Loucy (cell line): ENCODE measurements around the gene SARM1.

Experiments used
- H2AFZ ChIP-seq: fragments of 200-600 bp; sonication (generic); 2 replicates; pipeline ENCODE4 v1.6.0; 2016; ENCODE audit warnings: antibody characterized with exemption, mild to moderate bottlenecking, low read length, moderate library complexity
- H3F3A ChIP-seq: fragments of 200-600 bp; 2 replicates; pipeline ENCODE4 v1.6.0; 2016; ENCODE audit warnings: antibody characterized with exemption, low read depth, mild to moderate bottlenecking
- H3K27me3 ChIP-seq: fragments of 200-600 bp; sonication (generic); 2 replicates; pipeline ENCODE4 v1.6.1; 2014; ENCODE audit warnings: low read length, mild to moderate bottlenecking; ENCODE audit not compliant: insufficient read depth, poor library complexity, severe bottlenecking
- H3K36me3 ChIP-seq: fragments of 200-600 bp; sonication (generic); 2 replicates; pipeline ENCODE4 v1.6.1; 2016; ENCODE audit warnings: low read length; ENCODE audit not compliant: insufficient read depth
- H3K4me1 ChIP-seq: fragments of 200-600 bp; sonication (generic); 2 replicates; pipeline ENCODE4 v1.5.1; 2014; ENCODE audit warnings: low read length, mild to moderate bottlenecking; ENCODE audit not compliant: insufficient read depth, poor library complexity, severe bottlenecking
- H3K4me2 ChIP-seq: fragments of 200-600 bp; sonication (generic); 2 replicates; pipeline ENCODE4 v1.6.0; 2014; ENCODE audit warnings: antibody characterized with exemption, low read length, low read depth, mild to moderate bottlenecking; ENCODE audit not compliant: poor library complexity, severe bottlenecking
- H3K4me3 ChIP-seq: fragments of 200-600 bp; sonication (generic); 2 replicates; pipeline ENCODE4 v1.5.1; 2014; ENCODE audit warnings: low read length, mild to moderate bottlenecking, mixed read lengths; ENCODE audit not compliant: poor library complexity, severe bottlenecking
- H3K79me2 ChIP-seq: fragments of 200-600 bp; sonication (generic); 2 replicates; pipeline ENCODE4 v1.6.1; 2014; ENCODE audit warnings: low read length; ENCODE audit not compliant: insufficient read depth
- H3K9ac ChIP-seq: fragments of 200-600 bp; sonication (generic); 2 replicates; pipeline ENCODE4 v1.6.0; 2014; ENCODE audit warnings: mild to moderate bottlenecking, low read depth, low read length, moderate library complexity; ENCODE audit not compliant: poor library complexity, severe bottlenecking
- H3K9me2 ChIP-seq: fragments of 200-600 bp; sonication (generic); replicated peaks from 2 replicates; pipeline ENCODE4 v1.6.1; 2016; ENCODE audit warnings: low read depth, low read length, mixed read lengths
- H3K9me3 ChIP-seq: fragments of 200-600 bp; sonication (generic); 2 replicates; pipeline ENCODE4 v1.6.1; 2014; ENCODE audit warnings: mild to moderate bottlenecking, antibody characterized with exemption, low read length, low read depth; ENCODE audit not compliant: insufficient read depth
- H4K20me1 ChIP-seq: fragments of 200-600 bp; sonication (generic); 2 replicates; pipeline ENCODE4 v1.6.0; 2014; ENCODE audit warnings: antibody characterized with exemption, low read length, mild to moderate bottlenecking; ENCODE audit not compliant: insufficient read depth, poor library complexity, severe bottlenecking
- EZH2phosphoT487 ChIP-seq: fragments of 200-600 bp; IDR thresholded peaks from 2 replicates; pipeline ENCODE4 v1.6.1; 2018; ENCODE audit warnings: antibody characterized with exemption, mild to moderate bottlenecking, moderate library complexity, borderline replicate concordance
- TF ChIP-seq, protein P1 (sequence below): fragments of 200-600 bp; sonication (generic); conservative IDR thresholded peaks from 2 replicates; pipeline ENCODE4 v1.5.1; 2014; ENCODE audit warnings: mild to moderate bottlenecking, antibody characterized with exemption, low read length

SARM1 gene

DNA sequence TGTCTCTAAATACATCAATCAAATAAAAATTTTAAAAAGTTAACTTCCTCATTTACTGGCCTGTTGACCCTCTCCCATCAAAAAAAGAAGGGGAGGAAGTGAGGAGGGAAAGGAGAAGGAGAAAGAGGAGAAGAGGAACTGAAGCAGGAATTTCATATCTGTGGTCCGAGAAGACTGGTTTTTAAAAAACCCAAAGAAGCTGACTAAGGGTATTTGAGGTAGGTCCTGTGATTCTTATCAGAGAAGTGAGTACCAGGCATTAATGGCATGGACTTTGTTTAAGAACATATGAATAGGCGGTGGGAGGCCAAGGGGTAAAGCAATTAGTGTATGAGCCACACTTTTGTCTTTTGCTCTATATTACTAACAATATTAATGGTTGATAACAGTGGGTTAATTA lies 32.5 kb downstream of the SARM1 start:
- Histone ChIP-seq H2AFZ (no peak overlapping the region), H3K27me3 (no peaks in the 10 kb centered on the region), H3F3A (no peaks in the 10 kb centered on the region), H4K20me1 (no peaks in the 10 kb centered on the region), H3K79me2 (no peaks in the 10 kb centered on the region), H3K9me2 (no peaks in the 10 kb centered on the region), H3K4me2 (no peak overlapping the region), H3K4me1 (no peaks in the 10 kb centered on the region), H3K4me3 (no peak overlapping the region), H3K9me3 (no peaks in the 10 kb centered on the region), H3K36me3 (no peaks in the 10 kb centered on the region), H3K9ac (no peak overlapping the region)
- no peak for TF ChIP-seq EZH2phosphoT487
- TF ChIP-seq, protein P1, sequence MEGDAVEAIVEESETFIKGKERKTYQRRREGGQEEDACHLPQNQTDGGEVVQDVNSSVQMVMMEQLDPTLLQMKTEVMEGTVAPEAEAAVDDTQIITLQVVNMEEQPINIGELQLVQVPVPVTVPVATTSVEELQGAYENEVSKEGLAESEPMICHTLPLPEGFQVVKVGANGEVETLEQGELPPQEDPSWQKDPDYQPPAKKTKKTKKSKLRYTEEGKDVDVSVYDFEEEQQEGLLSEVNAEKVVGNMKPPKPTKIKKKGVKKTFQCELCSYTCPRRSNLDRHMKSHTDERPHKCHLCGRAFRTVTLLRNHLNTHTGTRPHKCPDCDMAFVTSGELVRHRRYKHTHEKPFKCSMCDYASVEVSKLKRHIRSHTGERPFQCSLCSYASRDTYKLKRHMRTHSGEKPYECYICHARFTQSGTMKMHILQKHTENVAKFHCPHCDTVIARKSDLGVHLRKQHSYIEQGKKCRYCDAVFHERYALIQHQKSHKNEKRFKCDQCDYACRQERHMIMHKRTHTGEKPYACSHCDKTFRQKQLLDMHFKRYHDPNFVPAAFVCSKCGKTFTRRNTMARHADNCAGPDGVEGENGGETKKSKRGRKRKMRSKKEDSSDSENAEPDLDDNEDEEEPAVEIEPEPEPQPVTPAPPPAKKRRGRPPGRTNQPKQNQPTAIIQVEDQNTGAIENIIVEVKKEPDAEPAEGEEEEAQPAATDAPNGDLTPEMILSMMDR, result no peak

- no peaks in the 10 kb centered on the region for H3K9me2 ChIP-seq
- H3K9ac ChIP-seq, result no peak overlapping the region
- H3K27me3 ChIP-seq, result no peaks in the 10 kb centered on the region
- TF ChIP-seq EZH2phosphoT487, result no peak
- TF ChIP-seq, protein P1, result no peak
- H3K4me2 ChIP-seq, result no peak overlapping the region
- no peaks in the 10 kb centered on the region for H3K36me3 ChIP-seq
- H3F3A ChIP-seq, result no peaks in the 10 kb centered on the region
- no peaks in the 10 kb centered on the region for H4K20me1 ChIP-seq
- H2AFZ ChIP-seq, result no peak overlapping the region
- no peaks in the 10 kb centered on the region for H3K79me2 ChIP-seq
- H3K9me3 ChIP-seq, result no peaks in the 10 kb centered on the region
- no peaks in the 10 kb centered on the region for H3K4me1 ChIP-seq
- H3K4me3 ChIP-seq, result no peak overlapping the region
These were observed 32.9 kb downstream of the SARM1 start for GRCh38 chr17:28404461-28404811.

DNA sequence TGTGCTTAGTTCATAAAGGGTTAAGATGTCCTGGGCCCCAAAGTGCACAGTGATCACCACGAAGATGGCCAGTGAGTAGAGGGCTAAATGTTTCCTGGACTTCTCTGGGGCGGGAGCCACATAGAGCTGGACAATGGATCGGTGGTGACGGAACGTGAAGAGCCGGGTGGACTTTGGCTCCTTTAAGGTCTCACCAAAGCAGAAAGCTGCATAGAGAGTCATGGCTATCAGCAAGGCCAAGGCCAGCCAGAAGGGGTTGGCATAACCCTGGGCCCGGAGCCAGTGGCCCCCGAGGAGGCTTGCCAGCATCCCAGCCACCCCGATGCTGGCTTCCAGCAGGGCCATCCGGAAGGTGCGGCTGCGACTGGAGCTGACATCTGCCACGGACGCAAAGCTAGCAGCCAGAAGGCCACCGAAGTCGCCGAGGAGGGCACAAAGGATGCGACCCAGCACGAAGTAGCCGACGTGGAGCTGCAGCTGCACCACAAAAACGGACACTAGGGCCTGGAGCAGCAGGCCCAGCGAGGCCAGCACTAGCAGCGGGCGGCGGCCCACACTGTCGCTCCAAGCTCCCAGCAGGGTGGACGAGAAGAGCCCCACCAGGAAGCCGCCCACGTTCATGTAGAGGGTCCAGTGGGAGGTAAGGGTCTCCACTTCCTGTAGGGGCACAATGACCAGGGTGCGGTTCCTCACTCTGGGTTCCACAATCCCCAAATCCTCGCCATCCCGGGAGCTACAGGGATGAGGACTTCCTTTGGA lies 33.5 kb downstream of the SARM1 start:
- Histone ChIP-seq H3K27me3 (no peaks in the 10 kb centered on the region), H3K79me2 (no peaks in the 10 kb centered on the region), H3F3A (no peaks in the 10 kb centered on the region), H3K4me2 (no peak overlapping the region), H3K9me2 (no peaks in the 10 kb centered on the region), H3K9me3 (no peaks in the 10 kb centered on the region), H3K36me3 (no peaks in the 10 kb centered on the region), H2AFZ (no peak overlapping the region), H3K4me3 (no peak overlapping the region), H4K20me1 (no peaks in the 10 kb centered on the region), H3K4me1 (no peaks in the 10 kb centered on the region), H3K9ac (no peak overlapping the region)
- no peak for TF ChIP-seq EZH2phosphoT487
- TF ChIP-seq, protein P1, result no peak
